Stimulated activated CD4-positive, alpha-beta T cell treated with anti-CD3 and anti-CD28 coated beads, Interleukin-12 subunit alpha, Interleukin-12 subunit beta, amount 100 ng/mL, for 4 hours (primary cell): ENCODE results near the gene CAMTA1.

Experiments
- DNase-seq: peaks from one replicate; pipeline ENCODE4 v3.0.0-alpha.2; 2020

The CAMTA1 gene

DNA sequence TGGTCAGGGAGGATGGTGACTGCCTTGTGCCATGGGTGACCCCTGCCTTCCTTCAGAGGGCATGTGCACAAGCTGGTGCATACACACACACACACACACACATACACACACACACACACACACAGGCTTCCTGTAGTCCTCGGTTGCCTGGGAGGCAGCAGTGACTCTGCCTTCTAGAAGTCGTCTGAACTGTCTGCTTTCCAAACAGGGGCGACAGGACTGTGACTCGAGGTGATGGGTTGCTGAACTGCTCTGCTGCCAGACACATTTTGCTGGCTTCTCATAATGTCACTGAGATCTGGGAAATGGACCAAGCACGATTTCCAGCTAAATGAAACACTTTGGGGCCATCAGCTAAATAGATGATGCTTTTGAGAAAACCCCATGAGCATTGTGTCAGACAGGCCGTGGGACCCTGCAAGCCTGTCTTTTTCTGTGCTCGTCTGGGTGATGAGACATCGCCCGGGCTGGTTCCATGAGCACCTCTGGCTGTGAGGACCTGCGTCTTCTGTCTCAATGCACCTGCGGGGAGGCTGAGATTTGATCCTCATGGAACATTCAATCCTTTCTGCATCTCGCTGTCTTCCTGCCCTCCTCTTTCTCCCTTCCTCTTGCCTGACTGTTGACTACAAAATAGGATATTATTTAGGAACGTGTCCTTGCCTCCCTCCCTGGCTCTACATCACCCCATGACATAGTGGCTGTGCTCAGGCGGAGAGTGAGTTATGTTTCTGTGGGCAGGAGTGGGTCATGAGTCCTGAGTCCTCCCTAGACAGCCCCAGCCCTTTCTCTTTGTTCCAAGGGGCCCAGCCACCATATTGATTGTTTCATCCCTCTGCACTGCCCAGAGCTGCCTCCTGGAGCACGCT lies 436.8 kb downstream of the CAMTA1 start:
- DNase-seq: no peak

GRCh38 chr1:7222695-7223015 lies 437.4 kb downstream of the CAMTA1 start:
- DNase-seq: no peak

DNA sequence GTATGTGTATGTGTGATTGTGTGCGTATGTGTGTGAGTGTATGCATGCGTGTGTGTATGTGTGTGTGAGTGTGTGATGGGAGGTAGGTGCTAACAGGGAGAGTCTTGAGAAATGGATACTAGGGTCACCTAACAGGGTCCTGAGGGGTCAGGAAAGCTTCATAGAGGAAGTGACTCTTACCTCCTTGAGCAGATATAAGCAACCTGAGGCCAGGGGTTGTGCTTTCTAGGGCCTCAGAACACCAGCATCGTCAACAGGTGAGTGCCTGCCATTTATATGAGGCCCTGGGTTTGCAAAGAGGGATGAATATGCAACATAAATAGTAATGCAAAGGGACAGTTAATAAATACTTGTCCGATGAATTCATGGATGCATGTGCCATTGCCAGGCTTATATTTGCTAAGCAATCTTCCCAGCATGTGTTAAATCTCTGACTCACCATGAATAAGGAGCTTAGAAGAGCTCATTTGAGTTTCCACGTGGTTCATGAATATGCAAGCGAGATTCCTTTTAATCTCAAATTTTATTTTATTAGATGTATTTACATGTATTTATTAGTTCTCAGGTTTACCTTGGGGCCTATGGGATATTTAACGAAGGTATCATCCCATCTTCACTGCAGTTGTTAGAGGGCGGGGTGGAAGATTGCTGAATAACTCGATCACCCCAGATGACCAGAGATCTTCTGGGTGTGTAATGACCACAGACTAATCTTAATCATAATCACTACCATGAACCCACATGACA lies 438.3 kb downstream of the CAMTA1 start:
- DNase-seq: no peak

DNA sequence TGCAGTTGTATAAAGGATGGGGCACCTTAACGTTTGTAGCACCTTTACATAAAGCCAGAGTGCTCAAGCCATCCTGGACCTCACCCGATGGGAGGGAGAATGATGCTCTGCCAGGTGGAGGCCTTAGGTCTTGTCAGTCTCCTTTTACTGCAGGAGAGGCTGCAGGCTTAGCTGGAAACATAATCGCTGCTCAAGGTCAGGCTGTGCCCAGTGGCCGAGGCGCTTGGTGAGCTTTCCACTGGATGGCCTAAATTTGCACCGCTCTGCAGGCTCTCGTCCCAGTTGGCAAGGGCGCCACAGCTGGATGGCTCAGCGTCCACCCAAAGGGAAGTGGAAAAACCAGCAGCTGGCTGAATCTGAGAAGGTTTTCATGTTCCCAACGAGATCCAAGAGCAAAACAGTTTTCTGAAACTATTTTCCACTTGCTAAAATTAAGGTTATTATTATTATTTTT lies 438.9 kb downstream of the CAMTA1 start:
- DNase-seq: no peak

DNA sequence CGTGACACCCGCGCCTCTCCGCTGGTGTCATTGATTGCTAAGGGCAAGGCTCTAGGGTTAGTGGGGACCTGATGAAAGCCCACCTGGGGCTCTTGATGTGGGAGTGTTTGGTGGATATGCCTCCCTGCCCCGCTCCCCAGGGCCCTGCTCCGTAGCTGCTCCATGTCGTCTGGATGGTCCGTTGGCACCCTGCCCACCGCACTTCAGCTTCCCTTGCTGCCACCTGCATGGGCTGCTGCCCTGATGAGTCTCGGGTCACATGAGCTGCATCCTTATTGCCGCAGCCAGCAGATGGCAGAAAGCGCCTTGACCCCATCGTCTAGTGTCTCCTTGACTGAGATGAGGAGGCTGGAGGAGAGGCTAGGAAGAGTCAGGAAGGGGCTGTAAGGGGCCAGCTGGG lies 439.4 kb downstream of the CAMTA1 start:
- no peak for DNase-seq

DNA sequence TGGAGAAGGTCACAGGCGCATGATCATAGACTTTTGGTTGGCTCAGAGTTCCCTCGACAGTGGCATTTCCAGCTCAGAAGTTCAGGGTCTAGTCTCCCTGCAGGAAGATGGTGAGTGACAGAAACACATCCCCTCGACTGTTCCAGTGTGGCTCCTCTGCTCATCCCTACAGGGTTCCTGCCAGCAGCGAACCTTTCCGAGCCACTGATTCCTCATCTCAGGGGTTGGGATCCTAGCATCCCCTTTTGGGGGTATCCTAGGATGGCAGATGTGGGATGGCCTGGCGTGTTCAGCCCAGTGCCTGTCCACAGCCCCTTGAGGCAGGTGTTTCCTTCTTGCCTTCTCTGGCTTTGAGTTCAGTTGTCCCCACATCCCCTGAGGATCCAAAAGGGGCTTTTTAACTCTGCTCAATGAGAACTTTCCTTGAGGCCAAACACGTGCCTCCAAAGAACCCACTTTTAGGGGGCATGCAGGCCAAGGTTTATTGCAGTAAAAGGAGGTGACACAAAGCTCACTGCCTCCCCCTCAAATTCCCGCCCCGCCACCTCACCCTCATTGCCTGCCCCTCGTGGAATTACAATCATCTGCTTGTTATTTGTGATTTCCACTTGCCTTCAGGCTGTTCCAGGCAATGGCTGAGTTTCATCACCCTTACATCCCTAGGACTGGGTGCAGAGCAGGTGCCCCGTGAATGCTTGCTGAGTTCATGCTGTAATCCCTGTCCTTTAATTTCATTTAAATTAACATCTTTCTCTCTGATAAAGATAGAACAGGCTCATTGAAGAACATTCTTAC lies 440.7 kb downstream of the CAMTA1 start:
- no peak for DNase-seq

DNA sequence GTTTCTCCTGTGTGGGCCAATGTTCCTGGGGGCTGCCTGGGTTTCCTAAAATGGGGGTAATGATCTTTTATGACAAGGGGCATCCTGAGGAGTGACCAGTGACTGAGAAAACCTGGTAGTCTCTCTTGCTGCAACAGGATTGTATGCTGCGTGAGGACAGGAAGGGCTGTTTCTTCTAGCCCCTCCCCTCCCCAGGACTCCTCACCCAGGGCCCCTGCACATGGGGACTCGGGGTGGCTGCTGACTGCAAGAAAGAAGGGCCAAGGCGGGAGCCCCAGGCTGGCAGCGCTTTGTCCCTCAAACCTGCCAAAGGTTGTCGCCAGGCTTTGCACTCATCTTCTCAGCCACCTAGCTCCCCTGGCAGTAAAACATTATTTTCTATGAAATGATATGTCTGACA lies 442.4 kb downstream of the CAMTA1 start:
- no peak for DNase-seq

DNA sequence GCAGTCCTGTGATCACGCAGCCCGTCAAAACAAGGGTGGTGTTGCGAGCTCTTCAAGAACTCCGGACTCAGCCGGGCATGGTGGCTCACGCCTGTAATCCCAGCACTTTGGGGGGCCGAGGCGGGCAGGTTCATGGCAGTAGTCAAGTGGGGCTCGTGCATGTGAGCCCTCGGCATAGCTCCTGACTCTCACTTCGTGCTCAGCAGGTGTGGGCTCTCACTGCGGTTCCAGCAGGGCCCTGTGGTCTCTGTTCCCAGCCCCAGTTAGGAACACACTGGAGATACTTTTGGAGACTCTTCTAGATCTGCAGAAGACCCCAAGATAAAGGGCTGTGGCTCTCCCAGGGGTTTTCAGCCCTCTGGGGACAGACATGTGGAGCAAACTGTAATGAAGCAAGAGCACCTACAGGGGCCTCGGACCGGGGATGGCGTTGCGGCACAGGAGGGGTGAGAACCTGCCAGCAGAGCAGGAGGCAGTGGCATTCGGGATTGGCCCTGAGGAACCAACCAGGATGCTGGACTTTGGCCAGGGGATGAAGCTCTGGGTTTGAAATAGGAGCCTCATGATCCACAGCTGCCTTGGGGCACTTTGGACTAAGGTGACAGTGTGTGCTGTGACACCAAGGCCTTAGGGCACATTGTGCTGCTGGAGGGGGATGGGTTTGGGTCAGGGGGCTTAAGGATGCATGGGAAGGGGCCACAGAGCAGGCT lies 443.2 kb downstream of the CAMTA1 start:
- no peak for DNase-seq

- DNase-seq: no peak
Measured at GRCh38 chr1:7229186-7229585, 443.9 kb downstream of the CAMTA1 start.

- DNase-seq: no peak
Measured at GRCh38 chr1:7229696-7230631, 444.7 kb downstream of the CAMTA1 start.

GRCh38 chr1:7232441-7233236 lies 447.4 kb downstream of the CAMTA1 start:
- DNase-seq: no peak

GRCh38 chr1:7233237-7233540 lies 447.9 kb downstream of the CAMTA1 start:
- no peak for DNase-seq

DNA sequence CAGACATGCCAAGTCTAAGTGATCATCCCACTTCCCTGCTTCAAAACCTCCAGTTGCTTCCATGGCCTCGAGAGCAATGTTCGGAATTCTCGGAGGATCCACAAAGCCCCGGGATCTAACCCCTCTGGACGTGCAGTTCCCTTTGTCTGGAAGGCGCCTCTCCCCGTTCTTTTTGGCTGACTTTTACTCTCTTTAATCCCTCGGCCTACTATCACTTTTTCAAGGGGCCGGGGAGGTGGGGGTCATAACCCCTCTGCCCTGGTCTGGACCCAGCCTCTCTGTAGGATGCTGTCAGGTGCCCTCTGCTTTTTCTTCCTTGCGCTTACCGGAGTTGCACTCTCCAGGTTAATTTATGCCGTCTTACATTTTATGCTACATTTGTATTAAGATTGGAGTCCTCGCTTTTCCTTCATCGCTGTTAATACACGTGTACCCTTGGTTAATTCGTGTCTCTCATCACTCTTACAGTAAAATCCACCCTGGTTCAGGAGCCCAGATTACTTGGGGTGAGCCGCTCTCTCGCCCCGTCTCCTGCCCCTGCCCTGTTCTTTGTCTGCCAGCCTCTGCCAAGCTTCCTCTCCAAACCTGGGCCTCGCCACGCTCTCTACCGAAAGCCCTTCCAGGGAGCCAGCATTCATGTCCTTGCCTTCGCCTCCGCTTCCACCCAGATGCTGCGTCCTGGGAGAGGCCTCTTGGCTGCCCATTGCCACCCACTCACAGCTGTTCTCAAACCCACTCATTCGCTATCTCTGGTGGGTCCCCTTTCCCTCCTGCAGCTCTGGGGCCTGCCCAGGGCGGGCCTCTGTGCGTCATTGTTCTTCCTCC lies 448.6 kb downstream of the CAMTA1 start:
- no peak for DNase-seq

DNA sequence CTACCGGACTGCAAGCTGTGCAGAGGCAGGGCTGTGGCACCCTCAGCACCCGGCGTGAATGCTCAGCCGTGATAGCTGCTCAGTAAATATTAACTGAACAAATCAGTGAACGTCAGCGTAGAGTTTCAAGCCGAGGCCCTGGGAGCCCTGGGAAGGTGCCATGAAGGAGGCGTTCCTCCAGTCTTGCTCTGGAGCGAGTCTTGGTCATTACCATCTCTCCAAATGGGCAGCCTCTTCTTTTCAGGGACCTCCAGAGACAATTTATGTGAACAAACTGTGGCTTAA lies 449.2 kb downstream of the CAMTA1 start:
- no peak for DNase-seq

- DNase-seq: no peak
Measured at GRCh38 chr1:7235871-7236517, 450.7 kb downstream of the CAMTA1 start.

GRCh38 chr1:7236844-7237515 lies 451.7 kb downstream of the CAMTA1 start:
- DNase-seq: no peak

DNA sequence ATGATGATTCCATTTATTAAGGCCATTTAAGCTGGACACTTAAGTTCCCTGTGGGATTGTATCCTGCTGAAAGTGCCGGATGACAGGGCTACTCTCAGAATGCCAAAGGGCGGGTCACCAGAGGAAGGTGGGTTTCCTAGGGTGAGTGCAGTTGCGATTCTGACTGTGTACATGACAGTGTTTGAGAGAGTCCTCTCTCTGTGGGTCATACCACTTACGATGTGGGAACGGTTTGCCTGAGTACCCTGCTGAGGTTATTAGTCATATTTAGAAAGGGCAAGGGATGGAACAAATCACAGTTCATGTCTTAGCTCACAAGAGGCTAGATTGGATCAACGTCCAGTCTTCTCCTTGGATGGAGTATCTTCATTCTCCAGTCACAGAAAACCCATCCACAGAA lies 461.9 kb downstream of the CAMTA1 start:
- DNase-seq: no peak

- no peak for DNase-seq
Measured at GRCh38 chr1:7247791-7248548, 462.7 kb downstream of the CAMTA1 start.
